Glutamatergic neuron (in vitro differentiated cells): ENCODE measurements around the gene CPEB4. TPM values are rescaled to one million over a fixed set of nuclear protein-coding genes. Genes with fewer than 3 reads are reported as not detected.

Experiments used
- DNase-seq: peaks from one replicate; pipeline ENCODE4 v3.0.0; 2022
- H3K27ac Mint-ChIP-seq: one replicate; pipeline ENCODE4 v1.8.0; 2020; ENCODE audit warnings: mild to moderate bottlenecking, mixed read lengths, inconsistent platforms; ENCODE audit not compliant: unreplicated experiment
- H3K27me3 Mint-ChIP-seq: one replicate; pipeline ENCODE4 v1.8.0; 2020; ENCODE audit warnings: mild to moderate bottlenecking, moderate library complexity, mixed read lengths, inconsistent platforms; ENCODE audit not compliant: unreplicated experiment
- H3K36me3 Mint-ChIP-seq: one replicate; pipeline ENCODE4 v1.8.0; 2020; ENCODE audit warnings: mild to moderate bottlenecking, mixed read lengths, inconsistent platforms; ENCODE audit not compliant: unreplicated experiment
- H3K4me1 Mint-ChIP-seq: one replicate; pipeline ENCODE4 v1.8.0; 2020; ENCODE audit warnings: mild to moderate bottlenecking, low read depth, mixed read lengths, inconsistent platforms; ENCODE audit not compliant: unreplicated experiment
- H3K4me3 Mint-ChIP-seq: one replicate; pipeline ENCODE4 v1.8.0; 2020; ENCODE audit warnings: mild to moderate bottlenecking, mixed read lengths, inconsistent platforms; ENCODE audit not compliant: unreplicated experiment
- H3K9me3 Mint-ChIP-seq: one replicate; pipeline ENCODE4 v1.8.0; 2020; ENCODE audit warnings: mild to moderate bottlenecking, moderate library complexity, mixed read lengths, inconsistent platforms; ENCODE audit not compliant: unreplicated experiment
- total RNA-seq: library from RNA; stranded (reverse); fragmentation: NEBNext Ultra II Directional; extraction: Animal tissue kit (Norgen Biotek cat#: 25700); gene quantifications from one replicate; pipeline ENCODE4 v1.2.1, GENCODE V29; 2021; ENCODE audit not compliant: unreplicated experiment
- TF ChIP-seq, protein P1 (sequence below): fragments of 200-600 bp; sonication (generic); IDR thresholded peaks from one replicate; pipeline ENCODE4 v1.5.0; 2021; ENCODE audit not compliant: partially characterized antibody, unreplicated experiment

The CPEB4 gene
- total RNA-seq, 1 donor from 2014 or later, result 104 TPM

DNA sequence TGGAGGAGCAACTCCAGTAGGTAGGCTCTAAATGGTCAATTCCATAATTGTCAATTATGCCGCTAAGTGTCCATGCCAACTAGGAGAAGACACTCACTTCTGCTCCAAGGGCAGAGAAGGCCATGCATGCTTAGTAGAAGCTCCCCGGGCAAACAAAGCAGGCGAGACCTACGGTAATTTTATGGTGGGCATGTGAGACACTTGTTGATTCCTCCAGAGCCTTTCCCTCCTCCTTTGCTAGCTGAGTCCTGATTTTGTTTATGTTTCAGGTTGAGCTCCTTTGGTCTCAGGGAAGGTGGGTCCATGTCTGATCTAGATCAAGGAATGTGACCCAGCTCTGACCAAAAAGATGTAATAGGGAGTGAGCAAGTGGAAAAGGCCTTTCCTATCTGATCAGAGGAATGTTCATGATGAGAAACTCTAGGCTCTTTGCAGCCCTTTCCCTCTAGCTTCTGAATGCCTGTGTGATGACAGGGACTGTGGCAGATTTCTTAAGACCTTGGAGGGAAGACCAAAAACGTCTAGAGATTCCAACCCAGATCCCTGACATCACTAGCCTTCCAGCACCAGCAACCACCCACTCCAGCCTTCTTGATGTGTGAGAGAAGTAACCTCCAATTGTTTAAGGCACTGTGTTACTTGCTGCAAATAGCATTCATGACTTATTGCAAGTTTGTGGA lies 7.7 kb upstream of the CPEB4 start:
- peaks cover 13% of the 10 kb centered on the region for H3K4me1 Mint-ChIP-seq
- TF ChIP-seq, protein P1, sequence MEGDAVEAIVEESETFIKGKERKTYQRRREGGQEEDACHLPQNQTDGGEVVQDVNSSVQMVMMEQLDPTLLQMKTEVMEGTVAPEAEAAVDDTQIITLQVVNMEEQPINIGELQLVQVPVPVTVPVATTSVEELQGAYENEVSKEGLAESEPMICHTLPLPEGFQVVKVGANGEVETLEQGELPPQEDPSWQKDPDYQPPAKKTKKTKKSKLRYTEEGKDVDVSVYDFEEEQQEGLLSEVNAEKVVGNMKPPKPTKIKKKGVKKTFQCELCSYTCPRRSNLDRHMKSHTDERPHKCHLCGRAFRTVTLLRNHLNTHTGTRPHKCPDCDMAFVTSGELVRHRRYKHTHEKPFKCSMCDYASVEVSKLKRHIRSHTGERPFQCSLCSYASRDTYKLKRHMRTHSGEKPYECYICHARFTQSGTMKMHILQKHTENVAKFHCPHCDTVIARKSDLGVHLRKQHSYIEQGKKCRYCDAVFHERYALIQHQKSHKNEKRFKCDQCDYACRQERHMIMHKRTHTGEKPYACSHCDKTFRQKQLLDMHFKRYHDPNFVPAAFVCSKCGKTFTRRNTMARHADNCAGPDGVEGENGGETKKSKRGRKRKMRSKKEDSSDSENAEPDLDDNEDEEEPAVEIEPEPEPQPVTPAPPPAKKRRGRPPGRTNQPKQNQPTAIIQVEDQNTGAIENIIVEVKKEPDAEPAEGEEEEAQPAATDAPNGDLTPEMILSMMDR, result no peak
- no peak overlapping the region for H3K4me3 Mint-ChIP-seq
- no peak overlapping the region for H3K27ac Mint-ChIP-seq
- no peak for DNase-seq
- H3K9me3 Mint-ChIP-seq, result no peaks in the 10 kb centered on the region
- no peaks in the 10 kb centered on the region for H3K36me3 Mint-ChIP-seq
- no peaks in the 10 kb centered on the region for H3K27me3 Mint-ChIP-seq

GRCh38 chr5:173881811-173882575 lies 6.2 kb upstream of the CPEB4 start:
- H3K4me1 Mint-ChIP-seq, result peaks cover 13% of the 10 kb centered on the region

DNA sequence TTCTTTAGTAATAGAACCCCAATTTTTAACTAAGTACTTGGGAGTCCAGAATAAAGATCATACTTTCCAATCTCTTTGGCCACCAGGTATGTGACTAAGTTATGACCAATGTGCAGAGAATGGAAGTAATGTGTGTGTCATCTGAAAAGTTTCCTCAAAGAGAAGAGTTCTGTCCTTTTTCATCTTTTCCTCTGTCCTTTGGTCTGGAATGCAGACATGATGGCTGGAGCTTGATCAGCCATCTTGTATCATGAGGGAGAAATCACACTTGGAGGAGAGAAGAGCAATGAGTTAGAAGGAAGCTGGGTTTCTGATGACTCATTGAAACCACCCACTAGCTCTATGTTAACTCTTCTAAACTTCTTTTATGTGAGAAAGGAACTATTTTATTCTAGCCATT lies 5.5 kb upstream of the CPEB4 start:
- Mint-ChIP-seq H3K27ac (no peak overlapping the region), H3K4me1 (peaks cover 19% of the 10 kb centered on the region), H3K36me3 (no peaks in the 10 kb centered on the region), H3K27me3 (peaks cover 5% of the 10 kb centered on the region), H3K4me3 (no peak overlapping the region), H3K9me3 (peaks cover 5% of the 10 kb centered on the region)
- DNase-seq, result no peak
- TF ChIP-seq, protein P1, result no peak

More at GRCh38 chr5:173881811-173882575, 6.2 kb upstream of the CPEB4 start:
- no peak for DNase-seq
- H3K9me3 Mint-ChIP-seq, result peaks cover under 1% of the 10 kb centered on the region
- TF ChIP-seq, protein P1, result no peak
- no peaks in the 10 kb centered on the region for H3K36me3 Mint-ChIP-seq
- peak overlapping the region; percentile 24 for H3K27ac Mint-ChIP-seq
- H3K27me3 Mint-ChIP-seq, result peaks cover 2% of the 10 kb centered on the region
- no peak overlapping the region for H3K4me3 Mint-ChIP-seq

DNA sequence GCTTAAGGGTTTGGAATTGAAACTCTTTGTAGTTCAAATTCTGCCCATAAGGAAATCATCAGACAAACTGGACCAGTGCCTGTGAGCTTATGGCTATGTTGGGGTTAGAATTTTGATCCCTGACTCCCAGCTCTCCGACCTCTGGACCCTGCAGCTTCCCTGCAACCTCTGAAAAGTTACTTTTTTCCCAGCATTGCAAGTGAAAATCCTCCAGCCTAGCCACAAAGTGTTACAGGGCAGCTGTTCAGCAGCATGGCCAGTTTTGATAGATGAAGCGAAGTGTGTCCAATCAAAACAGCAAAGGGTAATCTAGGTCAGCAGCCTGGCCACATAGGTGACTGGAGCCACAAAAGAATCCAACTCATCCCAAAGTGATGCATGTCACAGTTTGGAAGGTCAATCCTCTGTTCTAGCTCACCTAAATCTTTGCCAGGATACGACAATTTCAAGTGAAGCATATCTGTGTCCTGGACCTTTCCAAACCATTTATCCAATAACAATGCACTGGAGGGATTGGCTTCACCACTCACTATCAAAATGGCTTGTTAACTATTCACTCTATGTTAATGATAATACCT lies 4.7 kb upstream of the CPEB4 start:
- Mint-ChIP-seq H3K27ac (no peak overlapping the region), H3K36me3 (no peaks in the 10 kb centered on the region), H3K4me1 (peaks cover 12% of the 10 kb centered on the region)

More for the DNA sequence above, 4.7 kb upstream of the CPEB4 start:
- H3K9me3 Mint-ChIP-seq, result peaks cover 11% of the 10 kb centered on the region
- no peak overlapping the region for H3K4me3 Mint-ChIP-seq
- peaks cover 8% of the 10 kb centered on the region for H3K27me3 Mint-ChIP-seq
- DNase-seq, result no peak
- TF ChIP-seq, protein P1, result no peak
